SK-N-SH (cell line): ENCODE data around the gene CNGA1. TPM values are rescaled to one million over a fixed set of nuclear protein-coding genes. Genes with fewer than 3 reads are reported as not detected.

Experiments
- CTCF ChIA-PET: fragments of 300-600, 350-600 bp; formaldehyde crosslinking; extraction: SDS; loops from one replicate; lab custom pipeline; 2021; lab: Yijun Ruan, JAX
- POLR2A ChIA-PET: fragments of 350-600 bp; sonication (Branson Sonifier 250); formaldehyde crosslinking; extraction: SDS; loops from one replicate; lab custom pipeline; 2020; ENCODE audit warnings: antibody characterized with exemption, inconsistent platforms; lab: Yijun Ruan, JAX
- DNase-seq: peaks from one replicate; pipeline ENCODE4 v3.0.0; 2012
- H2AFZ ChIP-seq: fragments of 200-600 bp; sonication (generic); 2 replicates; pipeline ENCODE4 v1.8.1; 2016; ENCODE audit warnings: antibody characterized with exemption, mild to moderate bottlenecking, low read depth
- H3F3A ChIP-seq: fragments of 200-600 bp; sonication (generic); replicated peaks from 2 replicates; pipeline ENCODE3; 2016; ENCODE audit warnings: antibody characterized with exemption, mild to moderate bottlenecking; ENCODE audit not compliant: insufficient read depth
- H3K27ac ChIP-seq, 2 experiments: fragments of 200-500 bp in 1 of 2; fragments of 200-600 bp in 1 of 2; sonication (Bioruptor generic) in 1 of 2; sonication (generic), shearing (Covaris generic) in 1 of 2; 2 replicates each; pipeline versions ENCODE4 v1.5.1 to v1.6.1; 2014 to 2016; ENCODE audit warnings: low read depth in 2 of 2, inconsistent platforms in 1 of 2, low read length in 1 of 2, mild to moderate bottlenecking in 1 of 2, mixed read lengths in 1 of 2
- H3K27me3 ChIP-seq: fragments of 200-600 bp; sonication (generic), shearing (Covaris generic); 2 replicates; pipeline ENCODE4 v1.6.1; 2016; ENCODE audit warnings: mixed run types; ENCODE audit not compliant: insufficient read depth
- H3K36me3 ChIP-seq, 2 experiments: fragments of 200-500 bp in 1 of 2; fragments of 200-600 bp in 1 of 2; sonication (Bioruptor generic) in 1 of 2; sonication (generic) in 1 of 2; replicated peaks in 1 of 2; 2 replicates each; pipeline versions ENCODE3 to v1.5.1; 2014 to 2016; ENCODE audit warnings: low read length in 1 of 2, mild to moderate bottlenecking in 1 of 2; ENCODE audit not compliant: insufficient read depth in 2 of 2, control insufficient read depth in 1 of 2
- H3K4me1 ChIP-seq, 2 experiments: fragments of 200-500 bp in 1 of 2; fragments of 200-600 bp in 1 of 2; sonication (Bioruptor generic) in 1 of 2; sonication (generic), shearing (Covaris generic) in 1 of 2; 2 replicates each; pipeline versions ENCODE4 v1.5.1 to v1.6.1; 2014 to 2016; ENCODE audit warnings: low read depth in 1 of 2, low read length in 1 of 2, mixed run types in 1 of 2; ENCODE audit not compliant: insufficient read depth in 2 of 2, control insufficient read depth in 1 of 2
- H3K4me2 ChIP-seq: fragments of 200-600 bp; sonication (generic), shearing (Covaris generic); 2 replicates; pipeline ENCODE4 v1.6.1; 2017; ENCODE audit warnings: mixed run types
- H3K4me3 ChIP-seq, 2 experiments: fragments of 200-500 bp in 1 of 2; fragments of 200-600 bp in 1 of 2; sonication (Bioruptor generic) in 1 of 2; sonication (generic), shearing (Covaris generic) in 1 of 2; 2 replicates each; pipeline versions ENCODE4 v1.5.1 to v1.8.1; 2014 to 2016; ENCODE audit warnings: low read depth in 2 of 2, inconsistent platforms in 1 of 2, low read length in 1 of 2, mild to moderate bottlenecking in 1 of 2, mixed read lengths in 1 of 2, moderate library complexity in 1 of 2
- H3K79me2 ChIP-seq: fragments of 200-600 bp; sonication (generic); 2 replicates; pipeline ENCODE4 v1.8.1; 2017; ENCODE audit warnings: mild to moderate bottlenecking; ENCODE audit not compliant: insufficient read depth
- H3K9ac ChIP-seq: fragments of 200-600 bp; sonication (generic); 2 replicates; pipeline ENCODE4 v1.6.1; 2017; ENCODE audit warnings: mixed run types
- H3K9me2 ChIP-seq: fragments of 200-600 bp; sonication (generic); 2 replicates; pipeline ENCODE4 v1.6.1; 2017; ENCODE audit warnings: mixed run types
- H3K9me3 ChIP-seq: fragments of 200-600 bp; sonication (generic); 2 replicates; pipeline ENCODE4 v1.6.1; 2017; ENCODE audit warnings: mixed run types, mild to moderate bottlenecking, moderate library complexity
- H4K20me1 ChIP-seq: fragments of 200-600 bp; sonication (generic); 2 replicates; pipeline ENCODE4 v1.6.1; 2017; ENCODE audit warnings: mild to moderate bottlenecking, mixed run types; ENCODE audit not compliant: insufficient read depth
- ELF1 ChIP-seq: IDR thresholded peaks from 2 replicates; pipeline ENCODE4 v1.4.0; 2012
- EP300 ChIP-seq, 2 experiments: IDR thresholded peaks; 2 replicates each; pipeline versions ENCODE4 v1.4.0 to v1.6.1; 2012; ENCODE audit warnings: borderline replicate concordance in 1 of 2, low read depth in 1 of 2, low read length in 1 of 2
- GATA2 ChIP-seq: sonication (generic); formaldehyde crosslinking; IDR thresholded peaks from 2 replicates; pipeline ENCODE4 v1.5.0; 2020; ENCODE audit warnings: mild to moderate bottlenecking, missing genetic modification reagents
- NFIC ChIP-seq: IDR thresholded peaks from 2 replicates; pipeline ENCODE4 v1.4.0; 2012; ENCODE audit warnings: borderline replicate concordance
- POLR2AphosphoS5 ChIP-seq: IDR thresholded peaks from 2 replicates; pipeline ENCODE4 v1.6.1; 2012; ENCODE audit warnings: low read depth, low read length
- RCOR1 ChIP-seq: fragments of 150-350 bp; IDR thresholded peaks from 2 replicates; pipeline ENCODE4 v1.6.1; 2017; ENCODE audit warnings: antibody characterized with exemption, low read length
- REST ChIP-seq: IDR thresholded peaks from 2 replicates; pipeline ENCODE4 v1.6.1; 2012; ENCODE audit warnings: mild to moderate bottlenecking, low read depth, low read length, moderate library complexity
- RFX5 ChIP-seq: IDR thresholded peaks from 2 replicates; pipeline ENCODE4 v1.6.1; 2012; ENCODE audit warnings: mild to moderate bottlenecking, improper control_type of control experiment, low read length
- SMC3 ChIP-seq: IDR thresholded peaks from 2 replicates; pipeline ENCODE4 v1.6.1; 2012; ENCODE audit warnings: low read depth, low read length, improper control_type of control experiment
- TAF1 ChIP-seq: IDR thresholded peaks from 2 replicates; pipeline ENCODE4 v1.6.1; 2012; ENCODE audit warnings: low read depth, mild to moderate bottlenecking, low read length, moderate library complexity, borderline replicate concordance
- TCF12 ChIP-seq: IDR thresholded peaks from 2 replicates; pipeline ENCODE4 v1.4.0; 2012
- TEAD4 ChIP-seq: IDR thresholded peaks from 2 replicates; pipeline ENCODE4 v1.4.0; 2012; ENCODE audit warnings: mild to moderate bottlenecking, borderline replicate concordance; ENCODE audit not compliant: insufficient read depth
- USF1 ChIP-seq: IDR thresholded peaks from 2 replicates; pipeline ENCODE4 v1.4.0; 2012; ENCODE audit warnings: low read depth, borderline replicate concordance
- USF2 ChIP-seq: fragments of 150-350 bp; IDR thresholded peaks from 2 replicates; pipeline ENCODE4 v1.6.1; 2017; ENCODE audit warnings: antibody characterized with exemption, low read length, low read depth, borderline replicate concordance
- WGBS: methylation state at CpG from one replicate; pipeline ENCODE4 v1.1.6; 2017; ENCODE audit warnings: low lambda C conversion rate; 5-methylcytosine and 5-hydroxymethylcytosine counted together
- polyA plus RNA-seq, 3 experiments: library from polyadenylated mRNA; depleted of rRNA; stranded (reverse); fragments of >200 nt; gene quantifications; 2 replicates each; pipeline ENCODE4 v1.2.3, GENCODE V29; 2012
- TF ChIP-seq, protein P1 (sequence below): fragments of 150-350 bp; IDR thresholded peaks from 2 replicates; pipeline ENCODE4 v1.6.1; 2016; ENCODE audit warnings: mild to moderate bottlenecking, low read depth, low read length

Gene CNGA1
- polyA plus RNA-seq, 1 of the 3 experiments (the other 2 are of a cell fraction) = 0.23 TPM

DNA sequence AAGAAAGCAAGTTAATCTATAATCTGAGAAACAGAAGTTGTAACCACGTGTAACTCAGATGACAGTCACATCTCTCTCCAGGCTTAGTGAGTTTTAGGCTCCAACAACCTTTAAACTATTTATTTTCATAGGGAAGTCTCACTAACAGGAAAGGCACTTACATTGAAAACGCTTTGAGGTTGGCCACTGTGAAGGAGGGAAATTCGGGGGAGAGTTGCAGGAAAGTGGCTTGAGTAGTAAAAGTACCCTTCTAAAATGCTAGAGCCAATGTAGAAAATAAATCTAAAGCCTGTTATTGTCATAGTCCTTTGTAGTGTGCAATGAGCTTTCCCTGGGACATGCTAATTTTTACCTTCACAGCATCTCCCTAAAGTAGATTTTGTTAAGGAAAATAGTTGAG, 101.1 kb downstream of the CNGA1 start (continued):
- no peak for TF ChIP-seq TAF1
- TF ChIP-seq, protein P1, sequence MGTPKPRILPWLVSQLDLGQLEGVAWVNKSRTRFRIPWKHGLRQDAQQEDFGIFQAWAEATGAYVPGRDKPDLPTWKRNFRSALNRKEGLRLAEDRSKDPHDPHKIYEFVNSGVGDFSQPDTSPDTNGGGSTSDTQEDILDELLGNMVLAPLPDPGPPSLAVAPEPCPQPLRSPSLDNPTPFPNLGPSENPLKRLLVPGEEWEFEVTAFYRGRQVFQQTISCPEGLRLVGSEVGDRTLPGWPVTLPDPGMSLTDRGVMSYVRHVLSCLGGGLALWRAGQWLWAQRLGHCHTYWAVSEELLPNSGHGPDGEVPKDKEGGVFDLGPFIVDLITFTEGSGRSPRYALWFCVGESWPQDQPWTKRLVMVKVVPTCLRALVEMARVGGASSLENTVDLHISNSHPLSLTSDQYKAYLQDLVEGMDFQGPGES = no peak
- no peak for TF ChIP-seq USF1
- TF ChIP-seq ELF1 = no peak
- no peak for TF ChIP-seq EP300 (IDR thresholded peaks at IDR 0.05; ENCODE audit: borderline replicate concordance in 1 of 2, low read depth in 1 of 2, low read length in 1 of 2)

DNA sequence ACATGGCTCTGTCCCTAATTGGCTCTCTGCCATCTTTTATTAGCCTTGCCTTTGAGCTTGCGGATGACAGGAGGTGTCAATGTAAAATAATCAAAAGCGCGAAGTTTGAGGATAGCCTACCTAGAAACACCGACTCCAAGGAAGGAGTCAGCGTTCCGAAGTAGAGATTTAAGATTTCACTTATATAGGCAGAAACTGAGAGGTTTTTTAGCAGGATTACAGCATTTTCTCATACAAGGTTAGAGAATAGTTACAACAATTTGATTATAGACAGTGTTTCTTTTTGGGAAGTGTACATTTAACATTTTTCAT, 101.6 kb downstream of the CNGA1 start:
- peaks cover 43% of the 10 kb centered on the region for H3K79me2 ChIP-seq
- H3K27ac ChIP-seq = peak overlapping the region in 1 of 2 experiments; percentile 43; a peak in 1 of 4 replicates
- H3F3A ChIP-seq = no peaks in the 10 kb centered on the region
- WGBS = 12% methylated on average over 6 of the region's 6 CpGs
- H3K9me2 ChIP-seq = no peaks in the 10 kb centered on the region
- H4K20me1 ChIP-seq = no peaks in the 10 kb centered on the region
- no peaks in the 10 kb centered on the region; the same call in 1 of the 2 replicates for H3K9me3 ChIP-seq
- peaks cover 3 to 8% of the 10 kb centered on the region in 2 experiments; a peak in 2 of 4 replicates for H3K4me1 ChIP-seq
- peak overlapping the region; percentile 98 for H2AFZ ChIP-seq
- ChIA-PET CTCF (interaction anchor here (1.0 to 1.5 kb wide), 3 partner anchors 12 to 78 kb away, joined by 4 to 5 read pairs (median 4); no protein-coding TSS in a partner anchor), POLR2A (interaction anchor here (0.6 to 1.0 kb wide), 4 partner anchors 17 to 201 kb away, joined by 3 to 7 read pairs (median 4); no protein-coding TSS in a partner anchor)
- peaks cover 17% of the 10 kb centered on the region in 2 experiments for H3K36me3 ChIP-seq
- DNase-seq = no peak
- H3K27me3 ChIP-seq = no peaks in the 10 kb centered on the region
- peak overlapping the region; percentile 86; the same call in 1 of the 2 replicates for H3K4me2 ChIP-seq
- TF ChIP-seq POLR2AphosphoS5 = no peak
- no peak for TF ChIP-seq GATA2 (CRISPR knock-in tag)
- TF ChIP-seq, protein P1 = no peak
- no peak for TF ChIP-seq TCF12
- peak overlapping the region; percentile 60 to 96 for H3K4me3 ChIP-seq
- H3K9ac ChIP-seq = peak overlapping the region; percentile 44; the same call in 1 of the 2 replicates

- CTCF ChIA-PET = interaction anchor here (1.0 kb wide), 1 partner anchor 78 kb away, joined by 4 read pairs; no protein-coding TSS in a partner anchor
- POLR2A ChIA-PET = interaction anchor here (0.6 to 1.0 kb wide), 4 partner anchors 16 to 201 kb away, joined by 3 to 7 read pairs (median 4); no protein-coding TSS in a partner anchor
- TF ChIP-seq SMC3 = no peak
- no peak for TF ChIP-seq RCOR1
- TF ChIP-seq ELF1 = peak; percentile 92
- no peak; the same call in 1 of the 2 replicates for TF ChIP-seq REST
- 0 out of 2 replicates have a peak, but pooled peaks have one; percentile 45 for TF ChIP-seq NFIC
- TF ChIP-seq TEAD4 = no peak
- no peak for TF ChIP-seq RFX5
- no peak for TF ChIP-seq USF2
These were observed 102.1 kb downstream of the CNGA1 start, which contains the start of gene NFXL1 for GRCh38 chr4:47914220-47914925. Gene NFXL1 (minus strand): TSS chr4:47914583. CDS start chr4:47914203, 380 bp downstream.

More at GRCh38 chr4:47914220-47914925, 102.1 kb downstream of the CNGA1 start, which contains the start of gene NFXL1:
- WGBS = under 1% methylated on average over 47 of the region's 55 CpGs
- Histone ChIP-seq H3K9ac (peak within 1 kb of the TSS; percentile 88), H3K27ac (peak within 1 kb of the TSS; percentile 78 to 86), H3K36me3 (peaks cover 17% of the 10 kb centered on the region in 2 experiments), H3K27me3 (no peaks in the 10 kb centered on the region), H3K4me3 (peak within 1 kb of the TSS; percentile 91 to 96), H3K4me1 (peaks cover 3 to 8% of the 10 kb centered on the region in 2 experiments; a peak in 2 of 4 replicates), H3F3A (no peaks in the 10 kb centered on the region), H4K20me1 (no peaks in the 10 kb centered on the region), H3K4me2 (peak within 1 kb of the TSS; percentile 86), H2AFZ (peak within 1 kb of the TSS; percentile 98), H3K9me2 (no peaks in the 10 kb centered on the region), H3K9me3 (no peaks in the 10 kb centered on the region; the same call in 1 of the 2 replicates), H3K79me2 (peaks cover 43% of the 10 kb centered on the region)
- DNase-seq = peak; percentile 94
